Activated CD8-positive, alpha-beta T cell treated with anti-CD3 and anti-CD28 coated beads for 36 hours (primary cell): ENCODE results near the gene PNP. TPM values are rescaled to one million over a fixed set of nuclear protein-coding genes. Genes with fewer than 3 reads are reported as not detected.
A peak's percentile ranks its signal among the peaks of the same experiment; 100 is the strongest.

Source experiments
- ATAC-seq: fragments of 200-7000 bp; cut with Tn5 transposase; one replicate; pipeline ENCODE4 v1.10.0; 2021; ENCODE audit warnings: mild to moderate bottlenecking, moderate library complexity
- CTCF ChIA-PET: fragments of 350-600 bp; sonication (Branson Sonifier 250); formaldehyde crosslinking; loops from one replicate; lab custom pipeline; 2021; ENCODE audit warnings: antibody characterized with exemption; lab: Charles Lee
- POLR2A ChIA-PET: fragments of 350-600 bp; sonication (Branson Sonifier 250); formaldehyde crosslinking; loops from one replicate; lab custom pipeline; 2021; ENCODE audit warnings: antibody characterized with exemption; lab: Charles Lee
- DNase-seq: peaks from one replicate; pipeline ENCODE4 v3.0.0-alpha.2; 2020
- H3K27ac Mint-ChIP-seq: one replicate; pipeline ENCODE4 v1.8.0; 2021; ENCODE audit warnings: mild to moderate bottlenecking, mixed read lengths
- H3K27me3 Mint-ChIP-seq: one replicate; pipeline ENCODE4 v1.8.0; 2021; ENCODE audit warnings: mixed read lengths
- H3K36me3 Mint-ChIP-seq: one replicate; pipeline ENCODE4 v1.8.0; 2021; ENCODE audit warnings: low read depth, mixed read lengths
- H3K4me1 Mint-ChIP-seq: one replicate; pipeline ENCODE4 v1.8.0; 2021; ENCODE audit warnings: low read depth, mixed read lengths
- H3K4me3 Mint-ChIP-seq: one replicate; pipeline ENCODE4 v1.8.0; 2021; ENCODE audit warnings: mild to moderate bottlenecking, moderate library complexity, mixed read lengths
- H3K9me3 Mint-ChIP-seq: one replicate; pipeline ENCODE4 v1.8.0; 2021; ENCODE audit warnings: mixed read lengths
- intact Hi-C: fragments of 100-400 bp; cut with micrococcal nuclease; formaldehyde crosslinking; loops from one replicate; pipeline ENCODE4 v1.10.0; 2022
- total RNA-seq, 2 experiments: library from RNA; stranded (reverse); gene quantifications; one replicate each; pipeline ENCODE4 v1.2.3, GENCODE V29; 2021
- TF ChIP-seq, protein P1 (sequence below): fragments of 200-600 bp; IDR thresholded peaks from one replicate; pipeline ENCODE4 v1.8.0; 2022; ENCODE audit warnings: antibody characterized with exemption, mild to moderate bottlenecking

Gene PNP
- total RNA-seq, 2 experiments from 2014 or later, result 176 to 183 TPM

DNA sequence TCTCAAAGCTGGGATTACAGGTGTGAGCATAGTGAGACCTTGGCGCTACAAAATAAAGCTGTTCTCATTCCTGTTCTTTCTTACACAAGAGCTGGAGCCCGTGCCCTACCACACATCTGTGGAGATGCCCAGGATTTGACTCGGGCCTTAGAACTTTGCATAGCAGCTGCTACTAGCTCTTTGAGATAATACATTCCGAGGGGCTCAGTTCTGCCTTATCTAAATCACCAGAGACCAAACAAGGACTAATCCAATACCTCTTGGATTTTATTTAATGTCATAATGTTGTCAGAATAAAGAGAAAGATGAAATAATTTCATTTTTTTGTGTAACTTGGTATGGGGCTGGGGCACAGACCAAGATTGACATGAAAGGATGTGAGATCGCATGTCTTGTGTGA, 7.6 kb downstream of the PNP start:
- peaks cover 62% of the 10 kb centered on the region for H3K4me1 Mint-ChIP-seq
- intact Hi-C loops, result no loop called here
- TF ChIP-seq, protein P1, sequence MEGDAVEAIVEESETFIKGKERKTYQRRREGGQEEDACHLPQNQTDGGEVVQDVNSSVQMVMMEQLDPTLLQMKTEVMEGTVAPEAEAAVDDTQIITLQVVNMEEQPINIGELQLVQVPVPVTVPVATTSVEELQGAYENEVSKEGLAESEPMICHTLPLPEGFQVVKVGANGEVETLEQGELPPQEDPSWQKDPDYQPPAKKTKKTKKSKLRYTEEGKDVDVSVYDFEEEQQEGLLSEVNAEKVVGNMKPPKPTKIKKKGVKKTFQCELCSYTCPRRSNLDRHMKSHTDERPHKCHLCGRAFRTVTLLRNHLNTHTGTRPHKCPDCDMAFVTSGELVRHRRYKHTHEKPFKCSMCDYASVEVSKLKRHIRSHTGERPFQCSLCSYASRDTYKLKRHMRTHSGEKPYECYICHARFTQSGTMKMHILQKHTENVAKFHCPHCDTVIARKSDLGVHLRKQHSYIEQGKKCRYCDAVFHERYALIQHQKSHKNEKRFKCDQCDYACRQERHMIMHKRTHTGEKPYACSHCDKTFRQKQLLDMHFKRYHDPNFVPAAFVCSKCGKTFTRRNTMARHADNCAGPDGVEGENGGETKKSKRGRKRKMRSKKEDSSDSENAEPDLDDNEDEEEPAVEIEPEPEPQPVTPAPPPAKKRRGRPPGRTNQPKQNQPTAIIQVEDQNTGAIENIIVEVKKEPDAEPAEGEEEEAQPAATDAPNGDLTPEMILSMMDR, result no peak
- ChIA-PET POLR2A (interaction anchor here (0.8 to 5.4 kb wide), 5 partner anchors 9 to 20 kb away, joined by 3 to 32 read pairs (median 4); no protein-coding TSS in a partner anchor), CTCF (interaction anchor here (0.6 to 1.1 kb wide), 2 partner anchors 61 to 237 kb away, joined by 3 to 6 read pairs; no protein-coding TSS in a partner anchor)
- peaks cover 1% of the 10 kb centered on the region for H3K9me3 Mint-ChIP-seq
- ATAC-seq, result no peak
- no peaks in the 10 kb centered on the region for H3K27me3 Mint-ChIP-seq
- H3K36me3 Mint-ChIP-seq, result peaks cover 64% of the 10 kb centered on the region
- DNase-seq, result no peak
- H3K27ac Mint-ChIP-seq, result peak overlapping the region; percentile 94
- H3K4me3 Mint-ChIP-seq, result no peak overlapping the region

DNA sequence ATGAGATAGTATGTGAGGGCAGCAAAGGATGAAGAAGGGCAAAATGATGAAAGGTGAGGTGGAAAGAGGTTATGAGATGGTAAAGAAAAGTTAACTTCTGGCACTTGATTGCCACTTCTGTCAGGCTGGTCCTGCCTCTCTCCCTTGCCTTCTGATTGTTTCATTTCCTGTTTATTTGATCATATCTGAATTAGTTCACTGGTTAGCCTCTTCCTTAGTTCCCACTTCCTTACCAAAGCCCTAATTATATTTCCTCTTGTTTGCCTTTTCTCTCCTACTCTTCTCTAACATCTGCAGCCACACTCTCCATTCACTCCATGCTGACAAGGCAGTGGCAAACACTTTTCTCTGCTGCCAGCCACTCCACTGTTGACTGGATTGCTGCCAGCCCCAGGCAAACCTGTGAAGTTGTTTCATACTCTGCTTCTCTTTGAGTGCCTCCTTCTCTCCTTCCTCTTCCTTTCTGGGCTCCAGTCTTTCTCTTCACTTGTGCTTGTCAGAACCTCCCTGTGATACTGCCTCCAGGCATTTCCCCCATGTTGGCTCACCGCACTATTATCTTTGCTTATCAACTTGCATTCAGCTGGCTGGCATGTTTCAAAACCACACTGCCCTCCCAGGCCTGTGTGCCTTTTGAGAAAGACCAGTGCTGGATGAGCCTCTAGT, 8.1 kb downstream of the PNP start:
- Mint-ChIP-seq H3K27ac (peak overlapping the region; percentile 94), H3K9me3 (peaks cover 1% of the 10 kb centered on the region), H3K36me3 (peaks cover 58% of the 10 kb centered on the region), H3K27me3 (no peaks in the 10 kb centered on the region), H3K4me3 (peak overlapping the region; percentile 2), H3K4me1 (peaks cover 60% of the 10 kb centered on the region)
- intact Hi-C loops, result no loop called here
- peak; percentile 65 for ATAC-seq
- TF ChIP-seq, protein P1, result no peak
- ChIA-PET CTCF (interaction anchor here (1.1 kb wide), 1 partner anchor 62 kb away, joined by 6 read pairs; no protein-coding TSS in a partner anchor), POLR2A (interaction anchor here (0.7 to 5.4 kb wide), 9 partner anchors 7 to 134 kb away, joined by 3 to 46 read pairs (median 5); partner anchors contain the start of genes PARP2, PIP4P1 and PNP)
- peak; percentile 34 for DNase-seq

DNA sequence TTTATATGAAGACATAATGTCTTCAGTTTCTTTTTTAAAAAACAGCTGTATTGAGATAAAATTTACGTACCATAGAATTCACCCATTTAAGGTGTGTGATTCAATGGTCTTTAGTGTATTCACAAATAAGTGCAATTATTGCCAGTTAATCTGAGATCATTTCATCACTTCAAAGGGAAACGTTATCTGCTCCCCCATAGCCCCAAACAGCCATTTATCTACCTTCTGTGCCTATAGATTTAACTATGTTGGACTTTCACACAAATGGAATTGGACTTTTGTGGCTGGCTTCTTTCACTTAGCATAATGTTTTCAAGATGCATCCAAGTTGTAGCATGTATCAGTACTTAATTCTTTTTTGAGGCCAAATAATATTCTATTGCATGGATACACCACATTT, 9.7 kb downstream of the PNP start:
- TF ChIP-seq, protein P1, result no peak
- H3K4me3 Mint-ChIP-seq, result no peak overlapping the region
- no peak overlapping the region for H3K27ac Mint-ChIP-seq
- ATAC-seq (no peak), DNase-seq (no peak)
- H3K9me3 Mint-ChIP-seq, result peaks cover 1% of the 10 kb centered on the region
- H3K4me1 Mint-ChIP-seq, result peaks cover 59% of the 10 kb centered on the region
- H3K36me3 Mint-ChIP-seq, result peaks cover 51% of the 10 kb centered on the region
- ChIA-PET POLR2A (interaction anchor here (1.0 to 5.4 kb wide), 7 partner anchors 9 to 136 kb away, joined by 3 to 46 read pairs (median 5); partner anchors contain the start of genes PARP2, PIP4P1 and PNP), CTCF (interaction anchor here (1.7 kb wide), 1 partner anchor 64 kb away, joined by 4 read pairs; no protein-coding TSS in a partner anchor)
- no peaks in the 10 kb centered on the region for H3K27me3 Mint-ChIP-seq
- intact Hi-C loops, result no loop called here

DNA sequence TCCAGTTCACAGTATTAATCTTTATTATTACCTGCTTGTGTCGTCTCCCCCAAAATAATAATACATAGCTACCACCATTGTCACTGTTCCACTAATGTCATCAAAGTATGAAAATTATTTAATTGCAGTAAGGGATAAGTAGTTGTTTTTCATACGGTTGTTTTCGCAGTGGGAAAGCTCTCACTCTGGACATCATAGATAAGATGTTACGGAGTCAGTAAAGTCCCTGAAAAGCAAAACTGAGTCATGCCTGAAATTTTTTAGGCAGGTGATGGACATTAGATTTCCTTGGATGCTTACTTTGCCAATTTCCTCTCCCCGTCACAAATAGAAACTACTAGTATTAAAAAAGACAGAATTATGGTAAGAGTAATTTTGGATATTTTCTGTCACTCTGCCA, 13.2 kb downstream of the PNP start:
- DNase-seq (no peak), ATAC-seq (no peak)
- Mint-ChIP-seq H3K36me3 (peaks cover 16% of the 10 kb centered on the region), H3K27ac (no peak overlapping the region), H3K4me1 (peaks cover 38% of the 10 kb centered on the region), H3K9me3 (peaks cover 1% of the 10 kb centered on the region), H3K27me3 (no peaks in the 10 kb centered on the region), H3K4me3 (no peak overlapping the region)
- ChIA-PET CTCF (interaction anchor here (1.0 to 1.2 kb wide), 2 partner anchors 19 to 66 kb away, joined by 3 read pairs; no protein-coding TSS in a partner anchor), POLR2A (interaction anchor here (0.7 to 1.4 kb wide), 4 partner anchors 9 to 60 kb away, joined by 3 to 8 read pairs (median 3); partner anchors contain the start of genes PIP4P1 and PNP)
- intact Hi-C loops, result no loop called here
- TF ChIP-seq, protein P1, result no peak

DNA sequence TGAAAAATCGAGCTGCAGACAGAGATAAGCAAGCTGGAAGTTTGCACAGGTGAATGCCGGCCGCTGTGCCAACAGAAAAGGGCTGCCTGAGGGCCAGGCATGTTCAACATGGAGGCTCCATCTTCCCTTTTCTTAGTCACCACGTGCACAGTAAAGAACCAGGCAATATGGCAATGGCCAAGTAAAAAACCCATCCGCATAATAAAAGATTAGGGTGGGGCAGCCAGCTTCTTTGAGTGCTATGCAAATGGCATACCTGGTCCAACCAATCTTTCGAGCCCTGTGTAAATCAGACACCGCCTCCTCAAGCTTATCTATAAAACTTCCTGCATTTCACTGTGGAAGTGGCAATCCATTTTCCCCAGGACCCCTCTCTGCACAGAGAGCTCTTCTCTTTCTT, 16.7 kb downstream of the PNP start:
- H3K27me3 Mint-ChIP-seq, result no peaks in the 10 kb centered on the region
- CTCF ChIA-PET, result no interaction called here
- no peaks in the 10 kb centered on the region for H3K36me3 Mint-ChIP-seq
- H3K4me3 Mint-ChIP-seq, result no peak overlapping the region
- intact Hi-C loops, result no loop called here
- TF ChIP-seq, protein P1, result no peak
- no peaks in the 10 kb centered on the region for H3K9me3 Mint-ChIP-seq
- POLR2A ChIA-PET, result interaction anchor here (2.5 to 5.0 kb wide), 2 partner anchors 8 to 16 kb away, joined by 9 to 32 read pairs; no protein-coding TSS in a partner anchor
- H3K4me1 Mint-ChIP-seq, result peaks cover 55% of the 10 kb centered on the region
- no peak for ATAC-seq
- no peak overlapping the region for H3K27ac Mint-ChIP-seq
- DNase-seq, result no peak
